Sigmoid colon (tissue), 7 donors: Measurements from ENCODE around the gene PGS1. TPM values are rescaled to one million over a fixed set of nuclear protein-coding genes. Genes with fewer than 3 reads are reported as not detected.
A peak's percentile ranks its signal among the peaks of the same experiment; 100 is the strongest.

Source experiments
- DNase-seq: peaks from one replicate; pipeline ENCODE4 v3.0.0-alpha.2; 2019
- H3K27ac ChIP-seq, 4 donors: fragments of 200-600 bp; sonication (generic); one replicate each; pipeline ENCODE4 v1.5.1; 2016 to 2019; ENCODE audit warnings: mild to moderate bottlenecking in 1 of 4
- H3K27me3 ChIP-seq, 3 donors: fragments of 200-600 bp; sonication (generic); one replicate each; pipeline ENCODE4 v1.5.1; 2019; ENCODE audit warnings: mild to moderate bottlenecking in 1 of 3
- H3K36me3 ChIP-seq, 4 donors: fragments of 200-600 bp; sonication (generic); one replicate each; pipeline ENCODE4 v1.5.1; 2016 to 2019
- H3K4me1 ChIP-seq, 4 donors: fragments of 200-600 bp; sonication (generic); one replicate each; pipeline ENCODE4 v1.5.1; 2017 to 2019
- H3K4me3 ChIP-seq, 4 donors: fragments of 200-600 bp; sonication (generic); one replicate each; pipeline ENCODE4 v1.5.1; 2017 to 2019; ENCODE audit warnings: mild to moderate bottlenecking in 2 of 4, moderate library complexity in 1 of 4
- H3K9me3 ChIP-seq, 4 donors: fragments of 200-600 bp in 3 of 4; sonication (generic) in 3 of 4; one replicate each; pipeline versions ENCODE4 v1.5.1 to v1.6.1; 2013 to 2019
- CTCF ChIP-seq, 4 experiments: fragments of 450-650 bp in 3 of 4; fragments of 200-600 bp in 1 of 4; IDR thresholded peaks; one replicate each; pipeline ENCODE4 v1.5.1; 2016 to 2019; ENCODE audit warnings: antibody characterized with exemption in 4 of 4, mild to moderate bottlenecking in 3 of 4, moderate library complexity in 2 of 4
- EP300 ChIP-seq, 4 donors: sonication (generic); formaldehyde crosslinking; IDR thresholded peaks; one replicate each; pipeline ENCODE4 v1.6.1; 2017; ENCODE audit warnings: antibody characterized with exemption in 4 of 4
- POLR2A ChIP-seq, 2 donors: fragments of 450-650 bp; IDR thresholded peaks; one replicate each; pipeline ENCODE4 v1.6.1; 2016; ENCODE audit warnings: antibody characterized with exemption in 2 of 2, mild to moderate bottlenecking in 2 of 2, moderate library complexity in 2 of 2
- POLR2AphosphoS5 ChIP-seq, 4 donors: sonication (generic); formaldehyde crosslinking; IDR thresholded peaks; one replicate each; pipeline ENCODE4 v1.6.1; 2017; ENCODE audit warnings: antibody characterized with exemption in 4 of 4
- WGBS, 2 donors: extraction: QIAGEN DNeasy Blood & Tissue Kit; methylation state at CpG; one replicate each; pipeline ENCODE4 v1.1.7; 2013; 5-methylcytosine and 5-hydroxymethylcytosine counted together
- intact Hi-C: fragments of 100-400 bp; cut with DNase I; formaldehyde crosslinking; loops from one replicate; pipeline ENCODE4 v1.15.1; 2023
- polyA plus RNA-seq, 3 donors: library from polyadenylated mRNA; stranded (reverse); fragments of 200-250 nt; gene quantifications; one replicate each; pipeline ENCODE4 v1.2.3, GENCODE V29; 2013
- total RNA-seq, 4 donors: library from RNA; depleted of rRNA; stranded (reverse); fragments of >200 nt; gene quantifications; one replicate each; pipeline ENCODE4 v1.1.0, GENCODE V29; 2016
- donor health status: healthy with polysubstance abuse.
- donor health status: Bipolar disorder and iron deficiency.
- donor health status: healthy.

Gene PGS1
- total and polyA plus RNA-seq, 7 donors: 9.9 to 36.9 (median 28.6) TPM

GRCh38 chr17:78335209-78335608 is 43.2 kb upstream of the PGS1 start:
- Histone ChIP-seq H3K4me3 (no peak overlapping the region), H3K27ac (no peak overlapping the region), H3K36me3 (no peaks in the 10 kb centered on the region), H3K9me3 (no peaks in the 10 kb centered on the region), H3K27me3 (no peaks in the 10 kb centered on the region), H3K4me1 (peaks cover 0 to 8% (median 3%) of the 10 kb centered on the region in 4 donors)
- no peak for DNase-seq
- no peak for TF ChIP-seq CTCF (IDR thresholded peaks at IDR 0.05)
- no peak for TF ChIP-seq POLR2A (IDR thresholded peaks at IDR 0.05)
- TF ChIP-seq POLR2AphosphoS5 (IDR thresholded peaks at IDR 0.05): no peak
- no peak for TF ChIP-seq EP300 (IDR thresholded peaks at IDR 0.05)
- intact Hi-C loops: no loop called here
- whole genome bisulfite sequencing, 2 donors: 85 to 91% methylated on average over 11 of the region's 11 CpGs

- TF ChIP-seq EP300 (IDR thresholded peaks at IDR 0.05): peak in 1 of 4 donors; percentile 47
- TF ChIP-seq POLR2AphosphoS5 (IDR thresholded peaks at IDR 0.05): peak in 1 of 4 donors; percentile 44
- no peak for TF ChIP-seq CTCF (IDR thresholded peaks at IDR 0.05)
- no peak for TF ChIP-seq POLR2A (IDR thresholded peaks at IDR 0.05)
- H3K36me3 ChIP-seq: no peaks in the 10 kb centered on the region
- no peaks in the 10 kb centered on the region for H3K27me3 ChIP-seq
- 72 to 85% methylated on average over 19 of the region's 19 CpGs for WGBS, 2 donors
- no peak overlapping the region for H3K27ac ChIP-seq
- H3K4me1 ChIP-seq: peaks cover 0 to 15% (median 12%) of the 10 kb centered on the region in 4 donors
- H3K9me3 ChIP-seq: no peaks in the 10 kb centered on the region
- peak; percentile 74 for DNase-seq
- no peak overlapping the region for H3K4me3 ChIP-seq
- intact Hi-C loops: no loop called here
Observed at GRCh38 chr17:78337244-78338109, 41.0 kb upstream of the PGS1 start.

- no peak for DNase-seq
- intact Hi-C loops: no loop called here
- H3K36me3 ChIP-seq: no peaks in the 10 kb centered on the region
- peaks cover 0 to 26% (median 24%) of the 10 kb centered on the region in 4 donors for H3K4me1 ChIP-seq
- no peaks in the 10 kb centered on the region for H3K9me3 ChIP-seq
- TF ChIP-seq POLR2A (IDR thresholded peaks at IDR 0.05): no peak
- no peak for TF ChIP-seq EP300 (IDR thresholded peaks at IDR 0.05)
- no peak for TF ChIP-seq POLR2AphosphoS5 (IDR thresholded peaks at IDR 0.05)
- no peak for TF ChIP-seq CTCF (IDR thresholded peaks at IDR 0.05)
- H3K27me3 ChIP-seq: no peaks in the 10 kb centered on the region
- H3K4me3 ChIP-seq: no peak overlapping the region
- no peak overlapping the region for H3K27ac ChIP-seq
- 21 to 55% methylated on average over 11 of the region's 11 CpGs for WGBS, 2 donors
Observed at GRCh38 chr17:78338486-78339259, 39.8 kb upstream of the PGS1 start.

- no peak for TF ChIP-seq POLR2A (IDR thresholded peaks at IDR 0.05)
- no peak for TF ChIP-seq CTCF (IDR thresholded peaks at IDR 0.05)
- TF ChIP-seq POLR2AphosphoS5 (IDR thresholded peaks at IDR 0.05): no peak
- no peaks in the 10 kb centered on the region for H3K27me3 ChIP-seq
- no peaks in the 10 kb centered on the region for H3K9me3 ChIP-seq
- H3K36me3 ChIP-seq: no peaks in the 10 kb centered on the region
- H3K4me1 ChIP-seq: peaks cover 0 to 40% (median 38%) of the 10 kb centered on the region in 4 donors
- intact Hi-C loops: no loop called here
- no peak for DNase-seq
- H3K4me3 ChIP-seq: no peak overlapping the region
- H3K27ac ChIP-seq: peak overlapping the region in 3 of 4 donors; percentile 90 to 93 (median 92)
- 78 to 81% methylated on average over 10 of the region's 10 CpGs for WGBS, 2 donors
Observed at GRCh38 chr17:78340183-78340955, 38.1 kb upstream of the PGS1 start.
